Iris pigment epithelial cell (primary cell): ENCODE results near the gene TRMT2A.

ENCODE experiments used
- DNase-seq: peaks from one replicate; pipeline ENCODE4 v3.0.0-alpha.2; 2011; ENCODE audit warnings: low read depth

Gene TRMT2A

GRCh38 chr22:20062043-20062765 lies 54.8 kb downstream of the TRMT2A start:
- DNase-seq, result no peak
